ENCODE data around the gene IAH1.

The IAH1 gene

DNA sequence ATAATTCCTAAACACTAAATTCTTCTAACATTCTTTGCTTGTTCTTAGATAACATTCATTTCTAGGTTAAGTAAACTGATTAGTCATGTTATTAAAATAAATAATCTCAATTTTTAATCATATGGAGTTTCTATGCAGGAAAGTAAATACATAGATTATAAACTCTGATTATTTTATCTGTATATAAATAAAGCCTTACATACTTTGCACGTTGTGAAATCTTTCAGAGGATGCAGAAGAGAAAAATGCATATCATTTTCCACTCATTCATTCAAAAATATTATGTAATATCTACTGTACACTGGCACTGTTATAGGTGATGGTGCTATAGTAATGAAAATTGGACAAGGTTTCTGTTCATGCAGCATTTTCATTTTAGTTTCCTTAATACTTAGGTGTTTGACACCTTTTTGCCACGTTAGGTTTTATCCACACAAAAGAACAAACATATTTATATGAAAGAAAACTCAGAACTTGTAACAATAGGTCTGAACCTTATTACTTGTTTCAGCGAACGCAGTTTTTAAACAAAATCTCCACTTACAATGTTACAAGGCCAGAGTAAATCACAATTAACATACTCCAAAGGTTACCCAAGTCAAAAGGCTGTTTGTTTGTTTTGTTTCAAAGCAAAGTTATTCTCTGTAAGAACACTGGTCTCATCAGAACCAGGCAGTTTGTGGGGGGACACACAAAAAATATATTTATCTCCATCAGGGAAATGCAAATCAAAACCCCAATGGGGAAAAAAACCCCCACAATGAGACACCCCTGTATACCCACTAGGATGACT, 53.8 kb downstream of the IAH1 start:
- DNase-seq, result no peak

DNA sequence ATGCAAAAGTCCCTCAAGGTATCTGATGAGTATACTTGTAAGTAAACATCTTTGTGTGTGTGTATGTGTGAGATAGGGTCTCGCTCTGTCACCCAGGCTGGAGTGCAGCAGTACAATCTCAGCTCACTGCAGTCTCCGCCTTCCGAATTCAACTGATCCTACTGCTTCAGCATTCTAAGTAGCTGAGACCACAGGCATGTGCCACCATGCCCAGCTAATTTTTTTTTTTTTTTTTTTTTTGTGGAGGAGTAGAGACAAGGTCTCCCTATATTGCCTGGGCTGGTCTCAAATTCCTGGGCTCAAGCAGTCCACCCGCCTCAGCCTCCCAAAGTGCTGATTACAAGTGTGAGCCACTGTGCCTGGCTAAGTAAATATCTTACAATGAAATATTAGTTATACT, 58.1 kb downstream of the IAH1 start:
- DNase-seq, result no peak

DNA sequence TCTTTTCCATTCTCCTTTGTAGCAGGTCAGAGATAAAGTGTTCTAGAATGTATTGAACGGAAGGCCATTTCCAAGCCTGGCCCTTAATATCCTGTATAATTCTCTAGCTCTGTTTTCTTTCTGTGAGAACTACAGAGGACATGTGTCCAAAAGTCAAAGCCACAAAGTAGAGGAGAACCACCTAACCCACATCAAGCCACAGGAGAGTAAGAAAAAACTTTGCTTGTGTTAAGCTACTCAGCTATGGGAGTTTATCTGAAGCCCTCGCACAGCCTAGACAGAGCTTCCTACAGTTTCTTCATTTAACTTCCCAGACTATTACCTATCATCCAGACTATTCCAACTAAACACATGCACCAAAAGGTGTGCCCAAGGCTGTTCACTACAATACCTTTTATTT, 59.3 kb downstream of the IAH1 start:
- DNase-seq, result no peak

DNA sequence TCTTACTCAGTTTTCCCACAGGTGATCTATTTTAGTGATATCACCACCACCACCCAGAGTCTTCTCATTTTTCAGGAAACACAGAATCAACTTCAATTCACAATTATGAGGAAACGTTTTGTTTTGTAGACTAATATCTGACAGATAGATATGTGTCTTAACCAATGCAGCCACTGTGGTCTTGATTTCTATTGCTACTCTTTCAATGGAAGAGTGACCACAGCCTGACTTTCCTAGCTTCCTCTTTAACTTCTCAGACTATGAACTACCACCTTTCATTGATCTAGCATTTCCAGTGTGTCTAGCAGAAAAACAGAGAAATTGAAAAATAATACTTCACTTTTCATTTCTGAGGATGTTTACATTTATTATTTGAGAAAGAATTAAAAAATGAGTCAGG, 60.8 kb downstream of the IAH1 start:
- DNase-seq, result no peak

DNA sequence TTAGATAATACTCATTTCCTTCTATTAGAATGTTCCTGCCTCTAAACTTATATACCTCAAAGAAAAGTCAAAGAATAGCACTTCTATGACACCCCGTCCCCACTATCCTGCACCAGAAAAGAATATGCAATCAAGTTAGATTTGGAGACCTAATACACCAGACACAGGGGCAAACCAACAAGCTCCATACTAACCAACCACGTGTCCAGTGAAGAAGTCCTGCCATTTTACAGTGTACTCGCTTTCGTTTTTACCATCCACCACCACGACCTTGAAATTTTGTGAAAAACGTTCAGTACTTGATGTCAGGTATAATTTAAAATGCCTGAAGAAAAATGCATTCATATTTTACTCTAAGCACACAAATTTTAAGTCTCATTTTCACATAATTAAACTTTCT, 62.2 kb downstream of the IAH1 start:
- no peak for DNase-seq

DNA sequence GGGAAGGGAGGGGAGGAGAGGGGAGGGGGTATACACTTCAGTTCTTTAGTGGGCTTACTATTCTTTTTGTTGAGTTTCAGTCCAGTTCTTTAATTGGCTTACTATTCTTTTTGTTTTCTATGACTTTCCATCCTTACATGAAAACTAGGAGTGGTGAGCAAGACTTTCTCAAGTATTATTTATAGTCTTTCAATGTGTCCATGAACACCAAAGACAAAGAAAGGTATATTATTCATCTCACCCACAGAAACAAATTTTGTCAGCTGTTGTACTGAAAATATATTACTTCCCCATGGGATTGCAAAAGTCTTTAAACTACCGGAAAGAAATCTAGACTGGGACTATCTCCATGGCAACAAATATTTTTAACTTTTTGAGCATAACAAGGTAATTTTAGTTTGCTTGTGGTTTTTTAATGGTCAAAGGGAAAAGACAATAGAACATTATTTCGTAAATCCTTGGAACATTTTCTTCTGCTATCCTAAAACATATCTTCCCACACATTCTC, 63.7 kb downstream of the IAH1 start:
- DNase-seq, result no peak
